ENCODE measurements around the gene TRIB2. TPM values are rescaled to one million over a fixed set of nuclear protein-coding genes. Genes with fewer than 3 reads are reported as not detected.
A peak's percentile ranks its signal among the peaks of the same experiment; 100 is the strongest.

TRIB2 gene
- total RNA-seq, 4 donors from 2014 or later, result 22.7 to 54.2 (median 32.3) TPM

- no peak for ATAC-seq
- Histone ChIP-seq H3K9me3 (no peaks in the 10 kb centered on the region), H3K4me3 (peak overlapping the region; percentile 48 to 82), H3K27me3 (no peaks in the 10 kb centered on the region), H3K27ac (peak overlapping the region in 2 of 4 donors; percentile 89 to 95), H3K4me1 (peaks cover 0 to 59% (median 3%) of the 10 kb centered on the region in 3 donors), H3K36me3 (peaks cover 0 to 22% of the 10 kb centered on the region in 2 donors)
- TF ChIP-seq EP300 (IDR thresholded peaks at IDR 0.05) (no peak), POLR2AphosphoS5 (IDR thresholded peaks at IDR 0.05) (no peak), POLR2A (IDR thresholded peaks at IDR 0.05) (no peak), CTCF (IDR thresholded peaks at IDR 0.05) (no peak)
- 0 to 33% methylated on average over 1 of the region's 1 CpG for WGBS, 2 donors (ENCODE audit: low coverage in 1 of 2)
These were observed 3.5 kb downstream of the TRIB2 start for GRCh38 chr2:12720278-12720620.

GRCh38 chr2:12720754-12721378, 4.1 kb downstream of the TRIB2 start:
- Histone ChIP-seq H3K36me3 (peaks cover 0 to 28% of the 10 kb centered on the region in 2 donors), H3K4me3 (peak overlapping the region; percentile 48 to 82), H3K27me3 (no peaks in the 10 kb centered on the region), H3K4me1 (peaks cover 0 to 59% (median 0%) of the 10 kb centered on the region in 3 donors), H3K9me3 (no peaks in the 10 kb centered on the region), H3K27ac (peak overlapping the region in 2 of 4 donors; percentile 11 to 95)
- WGBS, 2 donors (ENCODE audit: low coverage in 1 of 2), result 32 to 57% methylated on average over 2 of the region's 2 CpGs
- ATAC-seq, result no peak
- TF ChIP-seq EP300 (IDR thresholded peaks at IDR 0.05) (no peak), CTCF (IDR thresholded peaks at IDR 0.05) (no peak), POLR2AphosphoS5 (IDR thresholded peaks at IDR 0.05) (no peak), POLR2A (IDR thresholded peaks at IDR 0.05) (no peak)

- Histone ChIP-seq H3K9me3 (no peaks in the 10 kb centered on the region), H3K36me3 (peaks cover 0 to 37% of the 10 kb centered on the region in 2 donors), H3K4me1 (peaks cover 0 to 61% (median 0%) of the 10 kb centered on the region in 3 donors), H3K27me3 (no peaks in the 10 kb centered on the region), H3K4me3 (peak overlapping the region in 1 of 2 donors; percentile 82), H3K27ac (peak overlapping the region in 1 of 4 donors; percentile 95)
- ATAC-seq, result no peak
- WGBS, 2 donors (ENCODE audit: low coverage in 1 of 2), result 52 to 55% methylated on average over 8 to 11 of the region's 14 CpGs
- TF ChIP-seq POLR2A (IDR thresholded peaks at IDR 0.05) (no peak), CTCF (IDR thresholded peaks at IDR 0.05) (no peak), POLR2AphosphoS5 (IDR thresholded peaks at IDR 0.05) (no peak), EP300 (IDR thresholded peaks at IDR 0.05) (no peak)
These were observed 5.1 kb downstream of the TRIB2 start for GRCh38 chr2:12721566-12722446.

- Histone ChIP-seq H3K27ac (peak overlapping the region in 1 of 4 donors; percentile 95), H3K27me3 (no peaks in the 10 kb centered on the region), H3K4me3 (no peak overlapping the region), H3K4me1 (peaks cover 0 to 66% (median 0%) of the 10 kb centered on the region in 3 donors), H3K9me3 (no peaks in the 10 kb centered on the region), H3K36me3 (peaks cover 0 to 44% of the 10 kb centered on the region in 2 donors)
- 87 to 88% methylated on average over 4 to 5 of the region's 7 CpGs for WGBS, 2 donors (ENCODE audit: low coverage in 1 of 2)
- ATAC-seq, result no peak
- TF ChIP-seq POLR2A (IDR thresholded peaks at IDR 0.05), result no peak
- no peak for TF ChIP-seq POLR2AphosphoS5 (IDR thresholded peaks at IDR 0.05)
- no peak for TF ChIP-seq EP300 (IDR thresholded peaks at IDR 0.05)
- no peak for TF ChIP-seq CTCF (IDR thresholded peaks at IDR 0.05)
These were observed 5.9 kb downstream of the TRIB2 start for GRCh38 chr2:12722447-12723316.
